Erythroblast (primary cell): ENCODE data around the gene KRTAP10-7.
"Not testable (repeated sequence)": the region's sequence is repeated elsewhere in the genome, so short reads cannot be mapped to it uniquely, and the experiment has no call there.

Experiments
- DNase-seq, 2 experiments: peaks; one replicate each; lab custom pipeline; 2025; lab: John Stamatoyannopoulos, UW
- GATA1 ChIP-seq: IDR thresholded peaks from 2 replicates; pipeline ENCODE4 v1.6.1; 2011; ENCODE audit warnings: low read depth, mild to moderate bottlenecking, control low read depth, low read length, moderate library complexity
- POLR2A ChIP-seq: IDR thresholded peaks from 2 replicates; pipeline ENCODE4 v1.6.1; 2011; ENCODE audit warnings: mild to moderate bottlenecking, low read length

Gene KRTAP10-7

GRCh38 chr21:44617071-44617501 is 16.7 kb downstream of the KRTAP10-7 start:
- TF ChIP-seq GATA1, result no peak
- no peak for TF ChIP-seq POLR2A
- DNase-seq, result no peak

GRCh38 chr21:44618504-44618903 is 18.1 kb downstream of the KRTAP10-7 start:
- peak in 1 of 2 experiments; percentile 2 for DNase-seq
- no peak for TF ChIP-seq POLR2A
- no peak for TF ChIP-seq GATA1

GRCh38 chr21:44618909-44619308 is 18.5 kb downstream of the KRTAP10-7 start:
- TF ChIP-seq POLR2A (no peak), GATA1 (no peak)
- DNase-seq, result no peak

- no peak for TF ChIP-seq GATA1
- no peak for TF ChIP-seq POLR2A
- no peak for DNase-seq
These were observed 19.5 kb downstream of the KRTAP10-7 start for GRCh38 chr21:44619886-44620285.

GRCh38 chr21:44623575-44623974 is 23.2 kb downstream of the KRTAP10-7 start:
- TF ChIP-seq GATA1 (no peak), POLR2A (no peak)
- no peak for DNase-seq

- no peak for TF ChIP-seq GATA1
- no peak for TF ChIP-seq POLR2A
- DNase-seq, result no peak
These were observed 25.4 kb downstream of the KRTAP10-7 start for GRCh38 chr21:44625756-44626155.

GRCh38 chr21:44626262-44626661 is 25.9 kb downstream of the KRTAP10-7 start:
- no peak for DNase-seq
- TF ChIP-seq GATA1, result no peak
- TF ChIP-seq POLR2A, result no peak

GRCh38 chr21:44626673-44627143 is 26.3 kb downstream of the KRTAP10-7 start, which contains the start of gene KRTAP10-9:
KRTAP10-9 (plus strand) TSS chr21:44627093; CDS start chr21:44627172, 79 bp downstream.
- TF ChIP-seq GATA1 (no peak), POLR2A (no peak)
- no peak for DNase-seq

GRCh38 chr21:44627181-44627822 is 26.9 kb downstream of the KRTAP10-7 start:
- DNase-seq, result not testable (repeated sequence)

GRCh38 chr21:44627831-44628233 is 27.4 kb downstream of the KRTAP10-7 start:
- DNase-seq, result not testable (repeated sequence)

- DNase-seq, result no peak
- TF ChIP-seq POLR2A, result no peak
- TF ChIP-seq GATA1, result no peak
These were observed 28.5 kb downstream of the KRTAP10-7 start for GRCh38 chr21:44628707-44629391.

GRCh38 chr21:44630440-44630839 is 30.0 kb downstream of the KRTAP10-7 start:
- TF ChIP-seq GATA1 (no peak), POLR2A (no peak)
- no peak for DNase-seq

GRCh38 chr21:44632067-44632466 is 31.7 kb downstream of the KRTAP10-7 start:
- TF ChIP-seq POLR2A, result no peak
- DNase-seq, result no peak

- no peak for DNase-seq
- no peak for TF ChIP-seq POLR2A
- no peak for TF ChIP-seq GATA1
These were observed 36.0 kb downstream of the KRTAP10-7 start for GRCh38 chr21:44636209-44637017.
